ENCODE measurements around the gene HNRNPA3.
"Not testable (repeated sequence)": the region's sequence is repeated elsewhere in the genome, so short reads cannot be mapped to it uniquely, and the experiment has no call there.

The HNRNPA3 gene

DNA sequence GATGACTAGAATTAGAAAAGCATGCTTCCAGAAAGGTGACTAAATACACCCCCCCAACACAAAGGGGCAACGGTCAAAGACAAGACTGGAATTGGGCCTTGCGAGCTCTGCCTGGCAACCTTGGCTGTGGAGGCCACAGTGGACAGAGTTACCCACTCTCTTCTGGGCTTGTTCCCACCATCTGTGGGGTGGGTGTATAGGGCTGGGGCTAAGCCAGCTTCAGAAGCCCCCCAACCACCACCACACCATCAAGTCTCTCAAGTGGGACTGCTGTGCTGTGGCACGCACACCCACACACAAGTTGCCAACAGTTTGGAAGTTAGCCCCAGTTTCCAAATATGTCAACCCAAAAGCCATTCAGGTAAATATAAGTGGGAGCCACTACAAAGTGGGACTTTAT, 44.1 kb downstream of the HNRNPA3 start:
- no peak for DNase-seq

DNA sequence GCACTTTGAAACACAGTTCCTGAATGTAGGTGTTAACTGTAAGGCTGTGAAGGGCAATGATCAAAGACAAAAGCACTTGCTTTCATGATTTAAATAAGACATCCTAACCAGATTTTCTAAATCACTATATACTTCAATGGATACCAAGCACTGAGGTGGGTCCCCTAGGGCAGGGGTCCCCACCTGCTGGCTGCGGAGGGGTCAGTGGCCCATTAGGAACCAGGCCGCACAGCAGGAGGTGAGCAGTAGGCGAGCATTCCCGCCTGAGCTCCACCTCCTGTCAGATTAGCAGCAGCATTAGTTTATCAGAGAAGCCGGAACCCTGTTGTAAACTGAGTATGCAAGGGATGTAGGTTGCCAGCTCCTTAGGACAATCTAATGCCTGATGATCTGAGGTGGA, 44.9 kb downstream of the HNRNPA3 start:
- DNase-seq: no peak

DNA sequence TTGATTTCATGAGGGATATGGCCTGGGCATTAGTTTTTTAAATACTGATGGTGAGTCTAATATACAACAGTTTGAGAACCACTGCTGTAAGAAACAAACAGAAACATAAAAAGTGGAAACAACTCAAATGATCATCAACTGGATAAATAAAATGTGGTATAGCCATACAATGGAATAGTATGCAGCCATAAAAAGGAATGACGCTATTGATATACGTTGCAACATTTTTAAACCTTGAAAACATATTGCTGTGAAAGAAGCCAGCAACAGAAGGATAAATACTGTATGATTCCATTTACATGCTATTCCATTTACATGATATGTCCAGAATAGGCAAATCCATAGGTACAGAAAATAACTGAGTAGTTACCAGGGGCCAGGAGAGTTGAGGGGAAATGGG, 45.5 kb downstream of the HNRNPA3 start:
- DNase-seq: no peak

DNA sequence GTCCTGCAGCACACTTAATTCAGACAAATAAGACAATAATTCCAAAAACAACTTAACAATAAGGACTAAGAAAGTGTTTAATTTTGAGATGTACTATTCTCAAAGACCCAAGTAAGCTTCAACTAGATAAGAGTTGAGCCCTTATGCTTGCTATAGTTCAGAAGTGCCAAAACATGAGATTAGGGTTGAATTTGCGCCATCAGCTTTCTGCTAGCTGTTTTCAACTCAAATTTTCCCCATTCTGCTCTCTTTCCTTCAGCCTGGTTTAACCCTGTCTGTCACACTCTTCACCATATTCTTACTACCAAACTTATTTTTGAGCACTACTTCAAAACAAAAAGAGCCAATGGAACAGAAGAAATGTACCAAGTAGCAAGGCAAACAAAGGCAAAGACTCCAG, 47.8 kb downstream of the HNRNPA3 start:
- DNase-seq: no peak

DNA sequence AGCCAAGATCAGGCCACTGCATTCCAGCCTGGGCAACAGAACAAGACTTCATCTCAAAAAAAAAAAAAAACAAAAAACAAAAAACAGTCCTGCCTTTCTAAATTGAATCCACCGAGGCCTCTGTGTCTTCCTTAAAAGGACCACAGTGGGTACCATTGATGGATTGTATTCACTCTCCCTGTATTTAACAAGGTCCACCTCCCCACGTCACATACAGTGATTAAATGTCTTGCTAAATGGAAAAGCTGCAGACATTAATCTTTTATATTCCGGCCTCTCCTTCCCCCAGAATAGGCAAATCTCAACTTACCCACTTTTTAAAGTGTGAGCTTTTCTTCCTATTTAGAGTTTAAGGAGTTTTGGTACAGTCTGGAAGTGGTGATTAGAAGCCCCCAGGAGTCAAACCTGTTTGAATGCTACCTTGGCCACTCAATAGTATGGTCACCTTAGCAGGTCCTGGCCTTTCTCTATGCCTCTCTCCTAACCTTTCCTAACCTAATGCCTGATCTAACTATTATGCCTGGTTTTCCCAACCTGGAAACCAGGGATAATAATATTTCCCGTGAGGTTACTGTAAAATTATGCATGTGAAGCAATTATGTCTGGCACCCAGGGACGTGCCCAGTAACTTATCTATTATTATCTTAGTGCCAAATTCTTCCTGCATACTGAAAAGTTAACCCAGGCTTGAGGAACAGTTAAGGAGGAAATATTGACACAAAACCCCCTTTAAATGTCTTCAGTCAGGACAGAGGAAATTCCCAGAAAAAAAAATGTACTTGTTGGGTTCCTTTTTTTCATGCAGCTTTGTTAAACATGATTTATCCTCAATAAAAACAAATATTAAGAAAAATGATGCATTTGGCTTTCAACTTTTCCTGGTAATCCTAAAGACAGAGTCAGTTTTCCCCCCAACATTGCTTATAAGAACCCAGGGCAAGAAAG, 48.8 kb downstream of the HNRNPA3 start:
- no peak for DNase-seq

DNA sequence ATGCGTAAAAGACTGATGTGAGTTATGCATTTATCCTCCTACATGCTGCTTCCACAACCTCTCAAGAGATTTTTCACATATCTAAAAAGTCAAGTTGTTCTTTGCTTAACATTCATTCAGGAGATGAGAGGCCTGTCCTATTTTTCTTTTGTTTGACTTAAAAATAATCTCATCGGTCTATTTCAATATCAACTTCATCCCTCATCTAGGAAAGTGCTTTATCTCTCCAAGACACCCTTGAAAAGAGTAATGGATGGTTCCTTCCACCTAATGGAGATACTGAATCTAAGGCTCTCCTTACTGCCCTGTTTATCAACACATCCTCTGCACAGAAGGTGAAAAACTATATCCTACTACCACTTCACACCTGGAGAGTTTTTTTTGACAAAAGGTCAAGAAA, 49.5 kb downstream of the HNRNPA3 start:
- DNase-seq: no peak

DNA sequence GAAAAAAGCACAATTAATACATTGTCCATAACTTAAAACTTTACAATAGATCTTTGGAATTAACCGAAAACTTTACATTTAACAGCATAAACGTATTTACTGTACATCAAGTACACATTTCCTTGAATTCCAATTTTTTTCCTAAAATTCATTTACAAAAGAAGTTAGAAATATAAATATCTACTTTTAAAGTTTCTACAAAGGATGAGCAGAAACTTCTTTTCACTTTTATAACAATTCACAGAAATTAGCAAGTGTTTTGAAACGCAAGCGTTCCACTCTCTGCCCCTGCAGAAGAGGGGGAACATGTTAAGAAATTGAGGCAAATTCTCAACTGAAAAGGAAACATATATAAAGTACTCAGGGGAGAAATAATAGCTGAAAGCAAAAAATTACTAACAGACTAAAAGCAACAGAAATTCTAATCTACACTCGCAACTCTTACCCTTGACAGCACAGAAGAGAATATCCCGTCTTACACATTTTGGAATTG, 50.4 kb downstream of the HNRNPA3 start:
- DNase-seq: no peak

DNA sequence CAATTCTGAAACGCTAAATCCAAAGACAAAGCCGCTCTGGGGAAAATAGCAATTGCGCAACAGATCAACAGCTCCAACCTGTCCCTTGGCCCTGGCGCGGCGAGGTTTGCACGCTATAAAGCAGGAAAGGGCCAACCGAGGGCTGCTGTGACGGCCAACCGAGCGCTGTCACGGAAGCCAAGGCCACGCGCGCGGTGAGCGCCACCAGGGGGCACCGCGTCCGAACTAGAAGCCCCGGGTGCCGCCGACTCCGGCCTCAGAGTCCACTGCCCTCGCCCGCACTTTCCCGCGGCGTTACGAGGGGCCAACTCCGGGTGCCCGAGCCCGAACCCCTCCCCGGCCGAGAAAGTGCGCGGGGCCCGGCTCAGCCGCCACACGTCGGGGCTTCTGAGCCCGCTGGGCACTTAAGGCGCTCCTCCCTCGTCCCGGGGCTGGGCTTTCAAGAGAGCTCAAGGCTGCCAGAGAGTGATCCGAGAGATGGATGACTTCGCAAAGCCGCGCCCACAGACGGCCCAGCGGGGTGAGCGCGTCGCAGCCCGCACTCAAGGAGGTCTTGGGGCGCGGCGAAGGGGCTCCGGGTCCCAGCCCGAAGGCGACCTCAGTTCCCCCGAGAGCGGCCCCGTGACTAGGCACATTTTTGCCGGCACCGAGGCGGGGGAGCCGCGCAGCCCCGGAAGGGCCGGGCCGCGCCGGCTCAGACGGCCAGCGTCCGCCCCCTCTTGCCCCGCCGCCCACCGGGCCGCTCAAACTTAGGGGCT, 51.0 kb downstream of the HNRNPA3 start:
- DNase-seq: peak; percentile 91 to 99

DNA sequence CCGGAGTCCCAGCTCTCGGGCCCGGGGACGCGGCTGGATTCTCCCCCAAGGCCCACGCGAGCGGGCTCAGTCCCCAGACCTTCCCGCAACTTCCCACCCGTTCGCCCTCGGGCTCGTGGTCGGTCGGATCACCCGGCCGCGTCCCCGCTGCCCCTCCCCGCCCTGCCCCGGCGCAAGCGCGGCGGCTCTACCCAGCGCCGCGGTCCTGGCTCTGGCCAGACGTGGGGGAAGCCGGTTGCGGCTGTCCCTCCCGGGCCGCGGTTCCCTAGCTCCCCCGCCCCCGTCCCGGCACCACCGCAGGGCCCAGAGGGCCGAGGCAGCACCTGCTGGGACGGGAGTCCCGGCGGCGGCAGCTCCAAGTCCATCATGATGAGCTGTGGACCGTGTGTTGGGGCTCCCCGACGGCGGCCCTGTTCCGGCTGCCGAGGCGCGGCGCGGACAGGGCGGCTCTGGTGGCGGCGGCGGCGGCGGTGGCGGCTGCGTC, 51.7 kb downstream of the HNRNPA3 start:
- DNase-seq: peak in 1 of 2 experiments; percentile 21

DNA sequence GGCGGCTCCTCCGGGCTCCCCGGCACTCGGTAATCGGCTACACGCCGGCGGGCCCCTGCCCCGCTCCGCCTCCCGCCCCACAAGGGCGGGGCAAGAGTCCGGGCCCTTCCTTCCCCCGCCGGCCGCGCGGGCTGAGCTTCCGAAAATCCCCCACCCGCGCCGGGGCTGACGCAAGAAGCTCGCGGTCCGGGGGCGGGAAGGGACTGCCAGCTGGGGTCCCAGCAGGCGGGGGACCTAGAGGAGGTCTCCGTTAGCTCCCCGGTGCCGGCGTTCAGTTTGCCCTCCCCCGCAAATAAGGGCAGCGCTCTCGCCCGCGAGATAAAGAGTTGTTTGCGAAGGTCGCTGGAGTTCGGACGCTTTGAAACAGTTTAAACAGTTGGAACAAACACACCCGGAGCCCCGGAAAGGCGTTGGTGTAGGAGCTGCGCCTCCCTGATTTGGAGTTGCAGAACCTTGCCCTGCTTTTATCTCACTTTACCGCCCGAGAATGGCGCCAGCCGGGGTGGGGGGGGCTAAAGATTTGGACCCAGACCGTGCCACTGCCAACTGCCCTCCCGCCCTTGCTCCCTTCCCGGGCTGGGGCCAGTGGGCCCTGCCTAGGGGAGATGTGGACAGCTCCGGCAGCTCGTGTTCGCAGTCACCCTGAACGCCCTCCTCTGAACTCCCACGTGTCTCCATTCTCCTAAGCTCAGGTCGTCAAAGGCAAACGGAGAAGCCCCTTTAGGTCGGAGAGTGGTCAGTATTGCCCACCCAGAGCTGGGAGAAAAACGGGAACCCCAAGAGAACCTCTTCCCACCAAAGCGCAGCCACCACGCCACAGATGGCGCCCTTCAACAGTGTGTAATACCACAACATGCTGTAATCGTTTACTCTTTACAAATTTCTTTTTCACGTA, 52.3 kb downstream of the HNRNPA3 start, which contains the start of gene NFE2L2:
NFE2L2 (minus strand) TSS at position 35 of the 895 bp plus-strand sequence. CDS start 151 bp downstream, outside the sequence.
- DNase-seq: peak; percentile 66 to 86

DNA sequence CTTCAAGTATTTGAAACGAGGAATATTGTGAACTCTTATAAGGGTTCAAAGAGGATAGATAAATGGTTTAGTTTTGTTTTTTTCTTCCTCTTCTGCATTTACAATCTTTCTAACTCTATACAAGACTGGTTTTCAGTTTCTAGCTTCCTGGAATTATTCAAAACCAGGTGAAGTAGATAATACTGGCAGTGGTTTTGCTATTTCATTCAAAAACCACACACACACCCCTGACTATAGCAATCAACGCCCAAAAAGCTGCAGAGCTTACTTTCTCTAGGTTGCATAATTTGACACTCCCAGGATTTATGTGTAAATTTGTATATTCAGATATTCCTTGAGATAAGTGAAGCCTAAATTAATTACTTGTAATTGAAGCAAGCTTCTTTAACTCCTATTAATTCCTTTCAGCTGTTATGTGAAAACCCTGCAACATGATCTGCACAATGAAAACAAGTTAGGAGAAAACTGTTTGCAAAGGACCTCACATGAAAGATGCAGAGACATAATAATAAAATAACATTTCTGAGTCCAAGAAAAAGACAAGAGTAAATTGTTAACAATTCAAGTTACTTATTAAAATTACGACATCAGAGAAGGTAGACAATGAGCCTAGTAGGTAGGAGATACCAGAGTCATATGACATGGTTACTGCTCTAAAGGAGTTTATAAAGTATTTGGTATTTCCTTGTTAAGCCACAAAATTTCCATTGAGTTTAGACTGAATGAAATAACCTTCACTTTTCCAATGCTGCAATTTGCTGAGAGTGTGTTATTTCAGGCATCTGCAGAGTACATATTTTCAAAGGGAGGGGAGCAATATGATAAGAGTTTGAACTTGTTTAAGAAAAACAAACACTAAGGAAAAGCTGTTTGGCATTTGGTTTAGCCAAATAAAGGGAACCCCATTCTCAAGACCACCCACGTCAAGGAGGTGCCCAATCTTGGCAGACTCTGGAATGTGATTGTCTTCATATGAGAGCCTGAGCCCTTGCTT, 53.5 kb downstream of the HNRNPA3 start:
- DNase-seq: no peak

DNA sequence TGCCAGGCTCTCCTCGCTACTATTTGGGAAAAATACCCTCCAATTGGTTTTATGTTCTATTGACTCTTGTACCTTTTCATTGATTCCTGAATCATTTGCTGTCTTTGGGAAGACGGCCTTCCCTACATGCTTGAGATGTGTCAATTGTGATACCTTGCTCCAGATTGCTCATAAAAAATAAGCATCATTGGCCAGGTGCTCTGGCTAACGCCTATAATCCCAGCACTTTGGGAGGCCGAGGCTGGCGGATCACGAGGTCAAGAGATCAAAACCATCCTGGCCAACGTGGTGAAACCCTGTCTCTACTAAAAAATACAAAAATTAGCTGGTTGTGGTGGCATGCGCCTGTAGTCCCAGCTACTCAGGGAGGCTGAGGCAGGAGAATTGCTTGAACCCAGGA, 54.4 kb downstream of the HNRNPA3 start:
- DNase-seq: not testable (repeated sequence)

DNA sequence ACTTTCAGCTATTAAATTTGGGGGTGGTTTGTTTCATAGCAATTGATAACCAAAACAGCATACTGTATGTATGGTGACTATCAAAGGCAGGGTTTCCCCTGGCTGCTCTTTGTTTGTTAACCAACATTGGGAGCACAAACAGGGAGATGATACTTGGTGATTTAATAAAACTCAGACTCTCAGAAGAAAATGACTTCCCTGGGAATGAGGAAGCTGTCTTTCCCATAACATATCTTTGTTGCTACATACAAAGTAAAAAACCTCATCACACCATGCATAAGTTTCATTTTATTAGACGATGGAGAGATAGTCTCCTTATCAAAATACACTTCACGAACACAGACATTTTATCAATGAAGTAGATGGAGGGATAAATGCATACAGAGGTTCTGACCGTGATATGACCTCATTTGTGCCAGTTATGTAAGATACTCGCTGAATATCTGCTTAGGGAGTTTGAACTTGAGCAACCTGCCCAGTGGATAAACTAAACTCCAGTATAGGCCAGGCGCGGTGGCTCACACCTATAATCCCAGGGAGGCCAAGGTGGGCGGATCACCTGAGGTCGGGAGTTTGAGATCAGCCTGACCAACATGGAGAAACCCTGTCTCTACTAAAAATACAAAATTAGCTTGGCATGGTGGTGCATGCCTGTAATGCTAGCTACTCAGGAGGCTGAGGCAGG, 55.7 kb downstream of the HNRNPA3 start:
- no peak for DNase-seq

DNA sequence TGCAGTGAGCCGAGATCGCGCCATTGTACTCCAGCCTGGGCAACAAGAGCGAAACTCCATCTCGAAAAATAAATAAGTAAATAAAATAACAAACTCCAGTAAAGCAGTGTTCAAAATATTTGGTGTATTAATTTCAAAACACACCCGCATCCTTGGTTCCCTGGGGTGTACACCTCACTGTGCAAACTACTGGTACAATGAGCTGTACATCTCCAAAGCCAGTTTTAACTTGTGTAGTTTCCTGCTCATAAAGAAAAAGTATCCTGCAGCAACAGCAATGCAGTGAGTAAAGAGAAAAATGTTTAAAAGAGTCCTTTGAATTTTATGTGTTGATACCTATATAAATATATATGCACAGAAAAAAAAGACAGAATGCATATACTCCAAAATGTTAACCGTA, 56.3 kb downstream of the HNRNPA3 start:
- no peak for DNase-seq

DNA sequence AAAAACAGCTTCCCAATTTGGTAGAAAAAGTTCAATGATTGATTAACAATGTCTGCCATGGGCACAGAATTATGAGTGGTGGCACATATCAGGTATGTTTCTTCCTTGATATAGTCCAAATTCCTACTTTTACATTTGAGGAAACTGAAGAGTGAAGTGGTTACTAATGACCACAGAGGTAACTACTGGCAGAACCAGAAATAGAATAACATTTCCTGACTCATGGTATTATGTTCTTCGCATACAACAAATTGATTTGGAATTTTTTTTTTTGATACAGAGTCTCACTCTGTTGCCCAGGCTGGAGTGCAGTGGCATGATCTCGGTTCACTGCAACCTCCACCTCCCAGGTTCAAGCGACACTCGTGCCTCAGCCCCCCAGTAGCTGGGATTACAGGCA, 57.9 kb downstream of the HNRNPA3 start:
- no peak for DNase-seq

DNA sequence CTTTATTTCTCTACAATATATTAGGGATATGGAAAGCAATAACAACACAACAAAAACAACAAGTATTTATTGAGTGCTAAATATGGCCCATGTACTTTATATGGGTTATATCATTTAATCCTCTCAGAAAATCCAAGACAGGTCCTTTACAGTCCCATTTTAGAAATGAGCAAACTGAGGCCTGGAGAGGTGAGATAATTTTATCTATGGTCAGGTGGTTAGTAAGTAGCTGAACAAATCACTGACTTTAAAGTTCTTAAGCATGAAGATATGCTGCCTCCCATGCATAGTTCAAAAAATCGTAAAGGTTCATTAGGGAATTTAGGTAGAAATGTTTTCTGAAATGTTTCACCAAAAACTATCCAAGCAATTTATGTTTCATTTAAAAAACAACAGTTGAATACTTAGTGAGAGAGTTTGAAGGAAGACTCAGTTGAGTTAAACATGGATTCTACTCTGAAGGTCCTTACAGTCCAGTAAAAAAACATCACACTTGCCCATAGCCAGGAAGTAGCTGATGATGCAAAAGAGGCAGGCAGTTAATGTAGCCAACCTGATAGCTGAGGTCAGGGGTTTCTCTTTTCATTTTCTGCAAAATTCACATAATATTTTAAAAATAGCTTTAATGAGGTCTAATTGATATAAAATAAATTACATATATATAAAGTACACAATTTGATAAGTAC, 59.5 kb downstream of the HNRNPA3 start:
- no peak for DNase-seq

DNA sequence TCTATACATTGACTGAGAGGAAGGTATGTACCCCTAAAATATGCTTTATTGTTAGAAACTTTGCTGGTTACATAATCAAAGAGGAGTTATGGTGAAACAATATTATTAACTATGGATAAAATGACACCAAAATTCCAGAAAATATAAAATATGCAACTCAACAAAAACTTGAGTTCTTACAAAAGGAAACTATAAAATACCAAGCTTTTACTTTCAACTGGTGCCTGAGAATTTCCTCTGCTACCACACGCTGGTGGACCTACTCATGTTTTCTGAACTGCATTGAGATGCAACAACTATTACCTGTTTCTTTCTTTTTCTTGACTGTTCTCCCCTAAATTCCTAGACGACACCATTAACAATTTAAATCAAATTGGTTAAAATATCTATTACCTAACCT, 60.2 kb downstream of the HNRNPA3 start:
- DNase-seq: no peak

DNA sequence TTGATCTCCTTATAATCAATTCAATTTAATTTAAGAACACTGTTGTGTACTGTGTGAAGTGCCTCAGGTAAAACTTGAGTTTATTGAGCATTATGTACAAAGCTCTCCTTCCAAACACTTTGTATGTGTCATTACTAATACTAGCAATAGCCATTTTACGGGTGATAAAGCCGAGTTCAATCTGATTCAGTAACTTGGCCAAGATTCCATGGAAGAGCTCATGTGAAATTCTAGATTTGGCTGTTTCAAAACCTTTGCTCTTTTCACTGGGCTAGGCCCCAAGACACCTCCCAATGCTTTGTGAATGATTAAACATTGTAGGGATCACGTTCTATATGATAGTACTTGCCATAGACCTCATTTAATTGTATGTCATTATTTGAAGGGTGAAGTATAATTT, 60.8 kb downstream of the HNRNPA3 start:
- no peak for DNase-seq

Data from NCI-H1930 (cell line).